CD4-positive, alpha-beta T cell (primary cell): ENCODE results near the gene CEP170B. TPM values are rescaled to one million over a fixed set of nuclear protein-coding genes. Genes with fewer than 3 reads are reported as not detected.

ENCODE experiments used
- ATAC-seq: fragments of 200-7000 bp; cut with Tn5 transposase; one replicate; pipeline ENCODE4 v1.10.0; 2022; ENCODE audit warnings: mild to moderate bottlenecking; ENCODE audit not compliant: poor library complexity
- CTCF ChIA-PET: fragments of 350-600 bp; sonication (Branson Sonifier 250); formaldehyde crosslinking; loops from one replicate; lab custom pipeline; 2021; ENCODE audit warnings: antibody characterized with exemption, inconsistent platforms; lab: Charles Lee
- POLR2A ChIA-PET: fragments of 350-600 bp; sonication (Branson Sonifier 250); formaldehyde crosslinking; loops from one replicate; lab custom pipeline; 2021; ENCODE audit warnings: antibody characterized with exemption, inconsistent platforms; lab: Charles Lee
- DNase-seq, 14 experiments: peaks; one replicate each; pipeline ENCODE4 v3.0.0-alpha.2; 2013 to 2020; ENCODE audit warnings: mixed read lengths in 2 of 14
- H3K27ac ChIP-seq, 2 donors: one replicate each; pipeline versions ENCODE4 v1.5.1 to v1.7.0; 2013; ENCODE audit warnings: low read length in 2 of 2, low read depth in 1 of 2, mild to moderate bottlenecking in 1 of 2
- H3K27me3 ChIP-seq, 2 experiments: 1 replicate in 1 of 2; 2 replicates in 1 of 2; pipeline versions ENCODE4 v1.6.1 to v1.7.0; 2013; ENCODE audit warnings: low read length in 2 of 2, control low read depth in 1 of 2, mild to moderate bottlenecking in 1 of 2, moderate library complexity in 1 of 2; ENCODE audit not compliant: insufficient read depth in 2 of 2, control insufficient read depth in 1 of 2
- H3K36me3 ChIP-seq: one replicate; pipeline ENCODE4 v1.6.1; 2013; ENCODE audit warnings: low read length, control low read depth; ENCODE audit not compliant: insufficient read depth
- H3K4me1 ChIP-seq: one replicate; pipeline ENCODE4 v1.6.1; 2013; ENCODE audit warnings: low read length, control low read depth; ENCODE audit not compliant: insufficient read depth
- H3K4me3 ChIP-seq: one replicate; pipeline ENCODE4 v1.5.1; 2013; ENCODE audit warnings: mild to moderate bottlenecking, low read length, moderate library complexity
- H3K9me3 ChIP-seq, 2 experiments: 1 replicate in 1 of 2; 2 replicates in 1 of 2; pipeline versions ENCODE4 v1.6.1 to v1.7.0; 2013; ENCODE audit warnings: low read length in 2 of 2, mild to moderate bottlenecking in 2 of 2, control low read depth in 1 of 2, moderate library complexity in 1 of 2; ENCODE audit not compliant: control insufficient read depth in 1 of 2, insufficient read depth in 1 of 2
- H3K27ac Mint-ChIP-seq: one replicate; pipeline ENCODE4 v1.8.0; 2020; ENCODE audit warnings: mixed read lengths
- H3K27me3 Mint-ChIP-seq: one replicate; pipeline ENCODE4 v1.8.0; 2021; ENCODE audit warnings: mixed read lengths
- H3K36me3 Mint-ChIP-seq: one replicate; pipeline ENCODE4 v1.8.0; 2021; ENCODE audit warnings: low read depth, mixed read lengths
- H3K4me1 Mint-ChIP-seq: one replicate; pipeline ENCODE4 v1.8.0; 2021; ENCODE audit warnings: low read depth, mixed read lengths
- H3K4me3 Mint-ChIP-seq: one replicate; pipeline ENCODE4 v1.8.0; 2020; ENCODE audit warnings: mild to moderate bottlenecking, mixed read lengths
- H3K9me3 Mint-ChIP-seq: one replicate; pipeline ENCODE4 v1.8.0; 2020; ENCODE audit warnings: mixed read lengths
- CTCF ChIP-seq: fragments of 200-600 bp; IDR thresholded peaks from one replicate; pipeline ENCODE4 v1.8.0; 2022; ENCODE audit warnings: antibody characterized with exemption, mild to moderate bottlenecking
- intact Hi-C, 2 experiments: fragments of 100-400 bp; cut with DNase I in 1 of 2; cut with micrococcal nuclease in 1 of 2; formaldehyde crosslinking; loops; one replicate each; pipeline versions ENCODE4 v1.15.1 to v1.9.0; 2023 to 2025; cut with DNase I, micrococcal nuclease
- total RNA-seq, 174 experiments: library from RNA in 2 of 174; stranded (reverse) in 2 of 174; gene quantifications; one replicate each; pipeline ENCODE4 v1.2.3 and lab custom pipeline; 2021 to 2026

Gene CEP170B
- total RNA-seq, 2 experiments from 2014 or later = 4.4 to 4.7 TPM

- peaks cover 12 to 20% of the 10 kb centered on the region in 2 experiments for H3K27me3 ChIP-seq
- H3K4me3 ChIP-seq = no peak overlapping the region
- H3K4me1 Mint-ChIP-seq = no peaks in the 10 kb centered on the region
- ATAC-seq = no peak
- peaks cover 0 to 5% of the 10 kb centered on the region in 2 experiments for H3K9me3 ChIP-seq
- no peak overlapping the region for H3K4me3 Mint-ChIP-seq
- ChIA-PET CTCF (no interaction called here), POLR2A (interaction anchor here (1.0 kb wide), 1 partner anchor 103 kb away, joined by 3 read pairs; no protein-coding TSS in a partner anchor)
- H3K36me3 ChIP-seq = no peaks in the 10 kb centered on the region
- intact Hi-C loops = no loop called here
- no peak for DNase-seq
- no peaks in the 10 kb centered on the region for H3K36me3 Mint-ChIP-seq
- H3K9me3 Mint-ChIP-seq = no peaks in the 10 kb centered on the region
- peaks cover 5% of the 10 kb centered on the region for H3K4me1 ChIP-seq
- H3K27me3 Mint-ChIP-seq = peaks cover 12% of the 10 kb centered on the region
- no peak for TF ChIP-seq CTCF
- no peak overlapping the region for H3K27ac ChIP-seq
- no peak overlapping the region for H3K27ac Mint-ChIP-seq
These were observed 6.1 kb downstream of the CEP170B start for GRCh38 chr14:104871145-104871655.

- POLR2A ChIA-PET = no interaction called here
- peaks cover 7 to 13% of the 10 kb centered on the region in 2 experiments for H3K27me3 ChIP-seq
These were observed 6.8 kb downstream of the CEP170B start for GRCh38 chr14:104871656-104872468.

More at GRCh38 chr14:104871656-104872468, 6.8 kb downstream of the CEP170B start:
- Mint-ChIP-seq H3K4me3 (no peak overlapping the region), H3K27ac (no peak overlapping the region), H3K9me3 (no peaks in the 10 kb centered on the region), H3K4me1 (no peaks in the 10 kb centered on the region), H3K36me3 (no peaks in the 10 kb centered on the region), H3K27me3 (peaks cover 10% of the 10 kb centered on the region)
- no peaks in the 10 kb centered on the region for H3K4me1 ChIP-seq
- H3K9me3 ChIP-seq = no peaks in the 10 kb centered on the region
- H3K27ac ChIP-seq = no peak overlapping the region
- CTCF ChIA-PET = no interaction called here
- H3K36me3 ChIP-seq = no peaks in the 10 kb centered on the region
- intact Hi-C loops = no loop called here
- ATAC-seq (no peak), DNase-seq (no peak)
- TF ChIP-seq CTCF = no peak
- no peak overlapping the region for H3K4me3 ChIP-seq
